Measurements from ENCODE around the gene FOXO3. TPM values are rescaled to one million over a fixed set of nuclear protein-coding genes. Genes with fewer than 3 reads are reported as not detected.
A peak's percentile ranks its signal among the peaks of the same experiment; 100 is the strongest.
"Not testable (repeated sequence)": the region's sequence is repeated elsewhere in the genome, so short reads cannot be mapped to it uniquely, and the experiment has no call there.

Gene FOXO3
- total RNA-seq, 1 donor from 2014 or later, result 29.3 TPM

DNA sequence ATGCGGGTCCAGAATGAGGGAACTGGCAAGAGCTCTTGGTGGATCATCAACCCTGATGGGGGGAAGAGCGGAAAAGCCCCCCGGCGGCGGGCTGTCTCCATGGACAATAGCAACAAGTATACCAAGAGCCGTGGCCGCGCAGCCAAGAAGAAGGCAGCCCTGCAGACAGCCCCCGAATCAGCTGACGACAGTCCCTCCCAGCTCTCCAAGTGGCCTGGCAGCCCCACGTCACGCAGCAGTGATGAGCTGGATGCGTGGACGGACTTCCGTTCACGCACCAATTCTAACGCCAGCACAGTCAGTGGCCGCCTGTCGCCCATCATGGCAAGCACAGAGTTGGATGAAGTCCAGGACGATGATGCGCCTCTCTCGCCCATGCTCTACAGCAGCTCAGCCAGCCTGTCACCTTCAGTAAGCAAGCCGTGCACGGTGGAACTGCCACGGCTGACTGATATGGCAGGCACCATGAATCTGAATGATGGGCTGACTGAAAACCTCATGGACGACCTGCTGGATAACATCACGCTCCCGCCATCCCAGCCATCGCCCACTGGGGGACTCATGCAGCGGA is 102.9 kb downstream of the FOXO3 start:
- ATAC-seq, result not testable (repeated sequence)

DNA sequence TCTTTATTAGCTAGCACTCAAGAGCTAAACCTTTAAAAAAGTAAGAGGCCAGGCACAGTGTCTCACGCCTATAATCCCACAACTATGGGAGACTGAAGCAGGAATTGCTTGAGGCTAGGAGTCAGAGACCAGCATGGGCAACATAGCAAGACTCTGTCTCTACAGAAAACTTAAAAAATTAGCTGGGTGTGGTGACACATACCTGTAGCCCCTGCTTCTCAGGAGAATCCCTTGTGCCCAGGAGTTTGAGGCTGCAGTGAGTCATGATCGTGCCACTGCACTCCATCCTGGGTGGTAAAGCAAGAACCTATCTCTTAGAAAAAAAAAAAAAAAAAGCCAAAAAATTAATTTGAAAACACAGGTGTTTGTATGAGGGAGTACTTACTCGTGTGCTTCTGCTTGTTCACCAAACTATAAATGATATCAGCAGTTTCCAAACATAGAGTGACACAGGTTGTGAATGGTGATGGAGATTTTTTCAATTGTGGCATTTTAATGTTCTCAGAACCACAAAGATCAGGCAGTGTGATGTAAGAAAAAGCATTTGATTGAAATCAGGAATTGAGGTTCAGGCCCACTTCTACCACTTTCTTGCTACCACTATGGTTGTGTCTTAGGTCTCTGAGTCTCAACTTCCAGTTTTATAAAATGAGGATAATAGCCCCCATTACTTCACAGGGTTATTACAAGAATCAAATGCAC is 104.9 kb downstream of the FOXO3 start:
- no peak for ATAC-seq

DNA sequence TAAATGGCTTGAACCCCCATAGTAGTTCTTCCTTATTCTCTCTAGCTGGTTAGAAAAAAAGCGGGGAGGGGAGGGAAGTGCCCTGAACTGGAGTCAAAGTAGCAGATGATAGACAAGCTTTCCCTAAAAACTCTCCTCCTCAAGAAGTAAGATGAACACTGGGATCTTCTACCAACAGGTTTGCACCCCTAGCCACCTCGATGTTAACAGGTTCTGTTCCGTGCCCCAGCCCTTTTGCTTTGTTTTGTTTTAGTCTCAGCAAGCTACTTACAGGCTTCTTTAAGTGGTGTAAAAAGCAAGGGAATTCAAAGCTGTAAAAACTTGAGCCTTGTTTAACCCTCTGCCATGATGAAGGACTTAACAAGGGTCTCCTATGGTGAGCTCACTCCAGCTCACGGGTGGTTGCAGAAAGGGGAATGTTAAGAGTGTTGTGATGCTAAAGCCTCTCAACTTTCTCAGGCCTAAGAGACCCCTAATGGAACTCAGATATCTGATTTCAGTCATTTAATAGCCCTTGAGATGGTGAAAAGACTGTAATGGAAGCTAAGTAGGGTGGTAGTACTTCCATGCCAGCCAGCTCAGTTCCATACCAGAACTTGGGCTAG is 106.0 kb downstream of the FOXO3 start:
- ATAC-seq, result no peak

DNA sequence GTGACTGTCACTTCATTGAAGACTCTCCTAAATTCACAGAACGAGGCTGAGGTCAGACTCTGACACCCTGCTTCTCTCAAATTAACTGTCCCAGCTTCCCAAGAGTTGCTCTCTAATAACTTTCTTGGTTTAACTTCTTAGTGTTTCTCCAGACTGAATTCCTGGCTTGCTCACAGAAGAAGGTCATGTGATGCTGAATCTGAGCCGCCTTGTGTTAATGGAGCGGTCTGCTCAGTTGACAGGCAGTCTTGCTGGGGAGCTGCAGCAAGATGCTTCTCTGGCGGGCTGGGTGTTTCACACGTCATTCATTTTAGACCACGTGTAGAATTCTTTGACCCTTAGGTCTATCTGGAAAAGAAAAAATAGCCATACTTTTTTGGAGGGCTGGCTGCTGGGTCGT is 107.3 kb downstream of the FOXO3 start:
- no peak for ATAC-seq

DNA sequence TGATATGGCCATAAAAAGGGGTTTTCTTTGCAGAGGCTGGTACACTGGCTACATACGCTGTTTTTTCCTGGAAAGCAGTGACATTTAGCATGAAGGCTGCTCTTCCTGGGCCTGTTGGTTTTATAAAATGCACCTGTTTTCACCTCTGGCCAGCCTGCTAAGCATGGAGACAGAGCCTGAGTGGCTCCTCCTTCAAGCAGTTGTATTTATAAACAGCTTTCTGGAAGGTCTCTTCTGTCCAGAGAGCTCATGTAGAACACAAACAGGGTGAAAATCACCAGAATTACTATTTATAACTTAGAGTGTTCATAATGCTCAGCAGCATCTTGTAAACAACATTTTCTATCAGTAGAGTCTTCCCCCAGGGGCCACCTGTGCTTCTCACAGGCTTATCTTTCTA is 109.0 kb downstream of the FOXO3 start:
- no peak for ATAC-seq

DNA sequence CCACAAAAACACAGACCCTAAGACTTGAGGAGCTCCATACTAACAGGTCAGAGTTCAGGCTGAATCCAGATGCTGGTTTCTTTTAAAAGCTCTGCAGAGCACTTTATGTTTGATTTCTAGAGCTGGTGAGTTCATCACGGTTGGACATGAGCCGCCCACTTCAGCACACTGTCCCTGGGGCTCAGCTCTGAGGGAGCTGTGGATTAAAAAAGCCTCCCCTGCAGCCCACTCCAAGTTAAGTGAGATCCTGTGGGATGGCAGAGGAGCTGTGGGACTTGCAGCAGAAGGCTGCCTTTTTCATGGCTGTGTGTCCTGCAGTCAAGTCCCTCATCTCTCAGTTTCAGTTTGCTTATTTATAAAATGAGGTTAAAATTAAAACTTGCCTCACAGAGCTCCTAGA is 110.5 kb downstream of the FOXO3 start:
- ATAC-seq, result no peak

DNA sequence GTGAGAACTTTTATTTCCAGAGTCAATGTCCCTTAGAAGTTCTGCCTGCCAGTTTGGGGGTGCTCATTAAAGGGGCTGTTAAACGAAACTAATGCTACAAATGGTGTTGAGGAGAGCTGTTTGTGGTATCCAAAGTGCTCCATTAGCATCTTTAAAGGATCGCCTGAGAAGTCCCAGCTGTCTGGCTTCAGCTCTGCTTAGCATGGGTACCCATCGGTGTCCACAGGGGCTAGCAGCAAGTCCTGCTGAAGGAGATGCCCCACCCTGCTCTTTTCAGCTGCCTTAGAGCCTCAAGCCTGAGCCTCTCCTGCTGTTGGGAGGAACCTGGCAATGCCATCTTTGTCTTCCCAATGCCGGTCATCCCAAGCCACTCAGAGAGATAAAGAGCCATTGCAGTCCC is 111.1 kb downstream of the FOXO3 start:
- ATAC-seq, result no peak

DNA sequence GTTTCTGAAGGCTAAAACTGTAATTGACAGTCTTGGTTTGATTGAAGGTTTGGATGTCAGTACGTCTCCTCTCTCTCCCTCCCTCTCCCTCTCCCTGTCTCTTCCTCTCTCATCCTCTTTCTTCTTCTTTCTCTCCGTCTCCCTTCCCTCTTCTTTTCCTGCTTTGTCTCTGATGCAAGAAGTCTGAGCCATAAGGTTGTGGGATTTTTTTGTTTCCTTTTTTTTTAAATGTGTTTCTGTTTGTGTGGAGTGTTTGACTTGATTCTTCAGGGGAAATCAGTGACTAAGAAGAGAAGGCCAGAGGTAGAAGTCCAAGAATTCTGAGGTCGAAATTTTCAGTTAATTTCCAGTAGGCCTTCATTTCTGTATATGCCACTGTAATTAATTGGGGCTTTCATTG is 111.9 kb downstream of the FOXO3 start:
- ATAC-seq, result no peak

DNA sequence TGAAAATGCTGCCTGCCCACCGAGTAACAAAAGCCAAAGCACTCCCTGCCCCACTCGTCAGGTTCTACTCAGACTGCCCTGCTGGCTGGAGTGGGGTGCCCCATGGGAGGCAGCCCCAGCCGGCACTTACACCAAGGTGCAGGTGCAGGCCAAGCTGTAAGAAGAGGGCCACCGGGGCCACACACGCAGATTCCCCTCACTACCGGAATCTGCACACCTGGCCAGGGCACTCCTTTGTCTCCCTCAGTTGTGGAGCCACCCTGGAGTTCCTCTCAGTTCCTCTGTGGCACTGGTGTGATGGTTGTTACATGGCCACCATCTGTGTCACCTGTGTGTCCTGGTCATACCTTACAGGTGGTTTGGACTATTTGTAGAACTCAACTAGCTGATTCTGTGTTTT is 112.4 kb downstream of the FOXO3 start:
- peak; percentile 39 for ATAC-seq

DNA sequence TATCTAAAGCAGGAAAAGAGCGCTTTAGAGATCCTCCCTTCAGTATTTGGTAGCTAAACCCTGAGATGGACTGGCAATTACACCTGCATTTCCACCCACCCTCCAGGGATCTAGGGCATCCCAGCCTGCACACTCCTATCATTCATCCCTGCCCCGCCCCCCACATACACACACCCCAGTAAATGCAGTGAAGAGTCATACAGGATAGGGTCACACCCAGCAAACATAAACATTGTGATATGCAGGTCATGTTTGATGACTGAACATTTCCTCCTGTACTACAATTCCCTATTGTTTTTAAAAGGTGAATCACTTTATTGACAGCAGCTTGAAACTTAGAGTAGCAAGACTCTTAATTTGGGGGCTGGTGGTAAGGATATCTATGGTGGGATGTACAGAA is 112.9 kb downstream of the FOXO3 start:
- ATAC-seq, result peak; percentile 96

DNA sequence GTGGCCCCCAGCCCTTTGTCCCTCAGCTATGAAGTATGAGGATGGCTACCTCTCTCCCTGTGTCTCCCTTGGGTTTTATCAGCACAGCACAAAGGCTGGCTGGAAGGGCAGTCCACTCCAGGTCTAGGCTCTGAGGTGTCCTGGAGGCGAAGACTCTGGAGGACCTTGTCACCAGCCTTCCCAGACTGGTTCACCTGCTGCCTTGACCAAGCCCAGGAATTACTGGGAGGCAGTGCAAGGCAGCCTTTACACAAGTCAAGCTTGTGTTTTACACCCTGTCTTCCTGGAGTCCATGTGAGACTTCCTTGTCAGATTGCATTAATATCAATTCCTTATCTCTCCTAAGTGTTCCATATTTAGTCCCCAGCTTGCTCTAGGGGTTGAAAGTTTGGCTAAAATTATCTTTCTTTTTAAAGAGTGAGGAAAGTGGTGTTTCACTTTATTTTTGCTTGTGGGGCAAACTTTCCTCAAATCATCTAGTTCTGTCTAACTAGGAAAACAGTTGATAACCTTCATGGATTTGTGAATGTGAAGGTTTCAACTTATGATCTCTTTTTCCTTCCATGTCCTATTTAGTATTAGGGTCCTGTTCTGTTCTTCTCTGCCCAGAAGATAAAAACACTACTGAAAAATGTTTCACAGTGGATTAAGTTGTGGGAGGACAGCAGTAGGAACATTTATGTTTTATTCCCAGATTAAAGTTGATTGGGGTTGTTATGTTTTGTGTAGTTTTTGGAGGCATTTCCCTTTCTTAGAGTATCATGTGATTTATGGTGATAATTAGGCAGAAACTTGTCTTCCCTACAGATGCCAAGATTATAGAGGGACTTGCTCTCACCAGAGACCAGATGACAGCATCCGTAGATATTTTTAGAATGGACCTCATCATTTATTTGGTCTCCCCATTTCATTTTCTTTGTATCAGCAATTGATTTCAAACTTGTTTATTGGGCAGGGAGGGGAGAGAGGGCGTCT is 114.8 kb downstream of the FOXO3 start:
- peak; percentile 24 for ATAC-seq

DNA sequence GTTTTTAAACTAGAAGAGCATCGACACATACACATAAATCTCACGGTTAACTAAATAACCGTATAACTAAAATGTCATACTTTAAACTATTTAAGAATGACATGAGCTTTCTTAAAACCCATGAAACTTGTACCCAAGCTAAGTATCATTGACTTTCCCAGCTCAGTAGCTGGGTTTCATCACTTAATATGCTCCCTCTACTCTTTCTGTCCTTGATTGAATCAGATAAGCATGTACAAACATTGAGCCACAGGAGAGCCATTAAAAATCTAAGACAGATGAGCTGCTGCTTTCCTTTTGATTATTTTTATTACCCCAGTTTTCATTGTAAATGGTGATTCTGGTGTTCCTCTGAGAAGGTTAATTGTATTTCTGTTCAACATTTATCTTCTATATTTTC is 115.8 kb downstream of the FOXO3 start:
- no peak for ATAC-seq

DNA sequence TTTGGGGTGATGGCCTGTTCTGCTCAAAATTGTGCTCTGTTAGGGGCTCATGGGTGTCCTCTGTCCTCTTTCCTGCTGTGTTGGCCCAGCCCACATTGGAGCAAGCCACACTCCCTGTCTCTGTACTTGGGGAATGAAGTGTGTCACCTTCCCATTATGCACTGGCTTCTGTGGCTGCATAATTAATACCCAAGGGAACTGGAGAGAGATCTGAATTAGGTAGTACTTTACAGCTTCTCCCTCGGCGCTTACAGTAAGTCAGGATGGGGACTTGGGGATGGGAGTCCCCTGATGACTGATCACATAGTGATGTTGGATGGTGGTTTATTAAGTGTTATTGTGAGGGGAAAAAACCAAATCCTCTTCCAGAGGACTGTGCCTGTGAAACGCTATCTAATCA is 116.6 kb downstream of the FOXO3 start:
- ATAC-seq, result no peak

DNA sequence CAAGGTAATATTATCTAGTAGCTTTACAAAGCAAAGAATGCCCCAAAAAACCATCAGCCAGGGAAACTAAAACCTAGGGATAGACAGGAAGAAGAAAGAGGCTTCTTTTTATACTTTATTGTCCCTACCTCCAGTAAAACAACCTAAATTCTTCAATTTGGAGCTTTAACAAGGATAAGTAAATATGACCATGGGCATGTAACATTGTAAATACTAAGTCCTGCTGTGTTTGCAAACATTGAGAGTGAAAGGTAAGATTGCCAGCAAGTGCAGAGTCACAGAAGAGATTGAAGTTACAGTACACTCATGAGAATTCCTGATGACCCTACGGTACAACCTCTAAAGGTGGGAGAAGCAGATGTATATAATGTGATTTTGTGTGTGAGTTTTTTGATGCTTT is 117.2 kb downstream of the FOXO3 start:
- ATAC-seq, result no peak

DNA sequence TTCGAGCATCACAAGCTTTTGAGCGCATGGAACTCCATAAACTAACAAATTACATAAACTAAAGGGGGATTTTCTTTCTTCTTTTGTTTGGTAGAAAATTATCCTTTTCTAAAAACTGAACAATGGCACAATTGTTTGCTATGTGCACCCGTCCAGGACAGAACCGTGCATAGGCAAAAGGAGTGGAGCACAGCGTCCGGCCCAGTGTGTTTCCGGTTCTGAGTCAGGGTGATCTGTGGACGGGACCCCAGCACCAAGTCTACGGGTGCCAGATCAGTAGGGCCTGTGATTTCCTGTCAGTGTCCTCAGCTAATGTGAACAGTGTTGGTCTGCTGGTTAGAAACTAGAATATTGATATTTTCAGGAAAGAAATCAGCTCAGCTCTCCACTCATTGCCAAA is 119.6 kb downstream of the FOXO3 start:
- not testable (repeated sequence) for ATAC-seq

DNA sequence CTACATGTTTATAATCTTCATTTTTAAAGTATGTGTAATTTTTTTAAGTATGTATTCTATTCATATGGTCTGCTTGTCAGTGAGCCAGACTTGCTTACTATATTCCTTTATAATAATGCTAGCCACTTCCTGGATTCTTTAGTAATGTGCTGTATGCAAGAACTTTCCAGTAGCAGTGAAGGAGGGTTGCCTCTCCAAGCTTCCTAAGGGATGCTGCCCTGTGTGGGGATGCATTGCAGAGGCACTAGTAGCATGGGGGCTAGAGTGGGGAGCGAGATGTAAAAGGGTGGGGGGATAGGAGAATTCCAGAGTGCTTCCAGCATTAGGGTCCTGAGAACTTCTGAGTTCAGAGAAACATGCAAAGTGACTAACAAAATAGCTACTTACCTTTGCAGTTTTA is 121.0 kb downstream of the FOXO3 start:
- ATAC-seq, result not testable (repeated sequence)

DNA sequence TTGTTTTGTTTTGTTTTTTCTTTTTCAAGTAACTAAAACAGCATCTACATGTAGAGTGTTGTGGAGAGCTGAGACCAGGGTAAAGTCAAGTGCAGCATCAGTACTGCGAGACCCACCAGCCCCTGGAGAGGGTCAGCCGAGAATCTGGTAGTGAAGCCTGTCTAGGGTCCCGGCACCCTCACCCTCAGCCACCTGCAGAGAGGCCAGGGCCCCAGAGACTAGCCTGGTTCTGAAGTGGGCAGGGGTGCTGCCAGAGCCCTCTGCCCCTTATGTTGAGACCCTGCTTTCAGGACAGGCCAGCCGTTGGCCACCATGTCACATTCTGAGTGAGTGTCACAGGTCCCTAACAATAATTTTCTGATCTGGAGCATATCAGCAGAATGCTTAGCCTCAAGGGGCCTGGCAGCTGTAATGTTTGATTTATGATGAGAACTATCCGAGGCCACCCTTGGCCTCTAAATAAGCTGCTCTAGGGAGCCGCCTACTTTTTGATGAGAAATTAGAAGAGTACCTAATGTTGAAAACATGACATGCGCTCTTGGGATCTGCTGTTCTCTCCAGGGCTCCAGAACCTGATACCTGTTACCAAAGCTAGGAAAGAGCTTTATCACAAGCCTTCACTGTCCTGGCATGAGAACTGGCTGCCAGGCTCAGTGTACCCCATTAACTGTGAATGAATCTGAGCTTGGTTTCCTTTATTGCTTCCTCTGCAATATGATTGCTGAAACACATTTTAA is 121.8 kb downstream of the FOXO3 start:
- not testable (repeated sequence) for ATAC-seq

DNA sequence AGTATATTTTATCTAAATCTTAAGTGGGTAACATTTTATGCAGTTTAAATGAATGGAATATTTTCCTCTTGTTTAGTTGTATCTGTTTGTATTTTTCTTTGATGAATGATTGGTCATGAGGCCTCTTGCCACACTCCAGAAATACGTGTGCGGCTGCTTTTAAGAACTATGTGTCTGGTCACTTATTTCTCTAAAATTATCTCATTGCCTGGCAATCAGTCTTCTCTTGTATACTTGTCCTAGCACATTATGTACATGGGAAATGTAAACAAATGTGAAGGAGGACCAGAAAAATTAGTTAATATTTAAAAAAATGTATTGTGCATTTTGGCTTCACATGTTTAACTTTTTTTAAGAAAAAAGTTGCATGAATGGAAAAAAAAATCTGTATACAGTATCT is 123.3 kb downstream of the FOXO3 start:
- not testable (repeated sequence) for ATAC-seq

DNA sequence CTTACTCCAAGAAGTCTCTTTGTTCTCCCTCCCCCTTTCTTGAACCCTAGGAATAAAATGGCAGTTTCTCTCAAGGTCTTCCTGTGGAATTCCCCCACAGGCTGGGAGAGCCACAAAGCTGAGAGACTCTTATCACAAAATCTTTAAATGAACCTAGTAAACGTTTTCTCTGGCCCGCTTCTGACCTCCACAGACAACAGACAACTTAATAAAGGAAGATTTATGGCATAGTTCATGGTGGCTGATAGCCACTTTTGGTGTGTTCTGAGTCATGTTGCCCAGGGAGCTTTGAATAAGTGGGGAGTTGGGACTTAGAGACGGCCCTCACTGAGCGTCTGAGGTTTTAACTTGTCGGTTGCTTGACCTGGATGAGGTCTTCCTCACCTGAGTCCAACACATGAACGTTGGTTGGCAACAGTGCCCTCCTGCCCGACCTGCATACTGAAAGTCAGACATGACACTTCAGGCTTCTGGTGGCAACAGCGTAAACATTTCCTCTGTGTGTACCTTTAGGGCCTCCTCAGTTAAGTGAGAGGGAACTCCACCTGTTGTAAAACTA is 124.1 kb downstream of the FOXO3 start:
- ATAC-seq, result no peak

DNA sequence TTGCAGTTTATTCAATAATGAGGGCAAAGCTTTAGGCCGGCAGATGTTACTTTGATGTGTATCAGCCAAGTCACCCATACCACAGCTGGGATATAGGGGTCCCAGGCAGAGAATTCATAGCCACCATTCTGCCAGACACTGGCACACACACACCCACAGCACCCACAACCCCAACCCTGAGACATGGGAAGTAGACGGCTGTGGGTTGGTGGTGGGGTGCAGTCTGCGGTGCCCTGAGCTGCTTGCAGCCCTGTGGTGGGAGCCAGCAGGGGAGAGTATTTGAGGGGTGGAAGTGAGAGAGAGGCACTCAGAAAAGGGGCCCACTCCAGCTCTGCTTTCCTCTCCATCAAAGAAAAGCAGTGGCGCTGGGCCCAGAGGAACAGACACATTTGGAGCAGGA is 125.3 kb downstream of the FOXO3 start:
- ATAC-seq, result no peak

DNA sequence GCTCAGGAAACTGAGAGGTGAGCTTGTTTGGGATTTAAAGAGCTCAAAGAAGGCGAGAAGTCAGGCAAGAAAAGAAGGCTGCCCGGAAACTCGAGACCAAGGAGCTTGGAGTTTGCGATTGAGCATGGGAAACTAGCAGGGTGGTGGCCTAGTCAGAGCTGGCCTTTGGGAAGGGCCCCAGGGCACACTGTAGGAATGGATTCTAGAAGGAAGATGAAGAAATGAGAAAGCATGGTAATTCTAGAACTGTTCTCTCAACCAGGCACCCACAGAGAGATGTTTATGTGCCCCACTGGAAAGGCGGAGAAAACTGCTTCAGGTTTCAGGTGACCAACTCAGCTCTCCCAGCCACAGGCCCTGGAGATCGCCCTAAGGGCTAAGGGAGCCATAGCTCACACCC is 126.2 kb downstream of the FOXO3 start:
- no peak for ATAC-seq

DNA sequence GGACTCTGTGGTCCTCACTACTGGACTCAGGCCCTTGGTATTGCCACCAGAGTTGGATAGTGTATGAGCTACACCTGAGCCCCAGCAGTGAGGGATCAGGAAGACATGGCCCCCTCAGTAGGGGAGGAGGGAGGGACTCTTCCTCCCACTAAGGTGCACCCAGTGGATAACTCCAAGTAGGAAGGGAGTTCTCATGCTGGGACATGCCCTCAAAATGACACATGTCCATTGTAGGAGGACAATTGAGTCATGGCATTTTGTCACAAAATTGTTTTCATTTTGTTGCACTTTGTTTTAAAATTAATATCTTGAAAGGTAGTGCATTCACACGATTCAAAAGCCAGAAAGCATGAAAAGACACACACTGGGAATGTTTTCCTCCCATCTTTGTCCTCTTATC is 127.2 kb downstream of the FOXO3 start:
- ATAC-seq, result no peak
